Duodenal mucosa (tissue), 2 donors: ENCODE data around the gene TLE1.
A peak's percentile ranks its signal among the peaks of the same experiment; 100 is the strongest.
"Not testable (repeated sequence)": the region's sequence is repeated elsewhere in the genome, so short reads cannot be mapped to it uniquely, and the experiment has no call there.

Source experiments
- H3K27ac ChIP-seq: one replicate; pipeline ENCODE4 v1.7.0; 2013; ENCODE audit warnings: low read depth, low read length
- H3K27me3 ChIP-seq, 2 donors: one replicate each; pipeline ENCODE4 v1.7.0; 2013; ENCODE audit warnings: low read length in 2 of 2, control low read depth in 1 of 2; ENCODE audit not compliant: insufficient read depth in 2 of 2, control insufficient read depth in 1 of 2
- H3K36me3 ChIP-seq, 2 donors: one replicate each; pipeline ENCODE4 v1.7.0; 2013; ENCODE audit warnings: low read length in 2 of 2, control low read depth in 1 of 2; ENCODE audit not compliant: insufficient read depth in 2 of 2, control insufficient read depth in 1 of 2
- H3K4me1 ChIP-seq, 2 donors: one replicate each; pipeline ENCODE4 v1.7.0; 2013; ENCODE audit warnings: low read length in 2 of 2, control low read depth in 1 of 2; ENCODE audit not compliant: insufficient read depth in 2 of 2, control insufficient read depth in 1 of 2
- H3K4me3 ChIP-seq, 2 donors: one replicate each; pipeline ENCODE4 v1.7.0; 2013; ENCODE audit warnings: low read length in 2 of 2, low read depth in 1 of 2
- H3K9ac ChIP-seq, 2 donors: one replicate each; pipeline ENCODE4 v1.7.0; 2013; ENCODE audit warnings: low read length in 2 of 2, low read depth in 1 of 2
- H3K9me3 ChIP-seq, 2 donors: one replicate each; pipeline ENCODE4 v1.7.0; 2013; ENCODE audit warnings: low read length in 2 of 2, control low read depth in 1 of 2; ENCODE audit not compliant: control insufficient read depth in 1 of 2

TLE1 gene

GRCh38 chr9:81717061-81717746 is 27.9 kb upstream of the TLE1 start:
- no peaks in the 10 kb centered on the region for H3K9me3 ChIP-seq
- no peak overlapping the region for H3K4me3 ChIP-seq
- no peak overlapping the region for H3K9ac ChIP-seq
- peaks cover 0 to 10% of the 10 kb centered on the region in 2 donors for H3K4me1 ChIP-seq
- H3K36me3 ChIP-seq, result no peaks in the 10 kb centered on the region
- H3K27me3 ChIP-seq, result no peaks in the 10 kb centered on the region
- no peak overlapping the region for H3K27ac ChIP-seq

- Histone ChIP-seq H3K27me3 (no peaks in the 10 kb centered on the region), H3K9ac (no peak overlapping the region), H3K9me3 (no peaks in the 10 kb centered on the region), H3K4me3 (no peak overlapping the region), H3K27ac (no peak overlapping the region), H3K36me3 (no peaks in the 10 kb centered on the region), H3K4me1 (peaks cover 0 to 10% of the 10 kb centered on the region in 2 donors)
Observed at GRCh38 chr9:81716409-81716808, 27.1 kb upstream of the TLE1 start.

GRCh38 chr9:81705578-81705977 is 16.2 kb upstream of the TLE1 start:
- no peak overlapping the region for H3K27ac ChIP-seq
- no peak overlapping the region for H3K4me3 ChIP-seq
- H3K27me3 ChIP-seq, result no peaks in the 10 kb centered on the region
- H3K9ac ChIP-seq, result no peak overlapping the region
- H3K9me3 ChIP-seq, result no peaks in the 10 kb centered on the region
- no peaks in the 10 kb centered on the region for H3K4me1 ChIP-seq
- H3K36me3 ChIP-seq, result no peaks in the 10 kb centered on the region

GRCh38 chr9:81694541-81694940 is 5.2 kb upstream of the TLE1 start:
- Histone ChIP-seq H3K9me3 (no peaks in the 10 kb centered on the region), H3K9ac (no peak overlapping the region), H3K27ac (no peak overlapping the region), H3K36me3 (no peaks in the 10 kb centered on the region), H3K27me3 (peaks cover 2 to 4% of the 10 kb centered on the region in 2 donors), H3K4me3 (peak overlapping the region in 1 of 2 donors; percentile 8), H3K4me1 (peaks cover 0 to 5% of the 10 kb centered on the region in 2 donors)

- no peaks in the 10 kb centered on the region for H3K36me3 ChIP-seq
Observed at GRCh38 chr9:81693671-81694378, 4.5 kb upstream of the TLE1 start.

GRCh38 chr9:81690251-81690851 is 1.0 kb upstream of the TLE1 start:
- Histone ChIP-seq H3K27ac (no peak overlapping the region), H3K9ac (peak overlapping the region in 1 of 2 donors; percentile 11), H3K36me3 (no peaks in the 10 kb centered on the region)

More at GRCh38 chr9:81693671-81694378, 4.5 kb upstream of the TLE1 start:
- H3K27me3 ChIP-seq, result peaks cover 2 to 4% of the 10 kb centered on the region in 2 donors
- peaks cover 0 to 5% of the 10 kb centered on the region in 2 donors for H3K4me1 ChIP-seq
- H3K9me3 ChIP-seq, result no peaks in the 10 kb centered on the region
- H3K4me3 ChIP-seq, result no peak overlapping the region
- H3K27ac ChIP-seq, result no peak overlapping the region
- H3K9ac ChIP-seq, result no peak overlapping the region

GRCh38 chr9:81689093-81689342 is 329 bp downstream of the TLE1 start:
- H3K27me3 ChIP-seq, H3K36me3 ChIP-seq, H3K9me3 ChIP-seq: not testable (repeated sequence)
- Histone ChIP-seq H3K27ac (peak overlapping the region; percentile 64), H3K4me3 (peak overlapping the region; percentile 77 to 81), H3K9ac (peak overlapping the region; percentile 28 to 35), H3K4me1 (peaks cover 11 to 23% of the 10 kb centered on the region in 2 donors)

More at GRCh38 chr9:81690251-81690851, 1.0 kb upstream of the TLE1 start:
- peak overlapping the region; percentile 71 to 73 for H3K4me3 ChIP-seq
- H3K9me3 ChIP-seq, result no peaks in the 10 kb centered on the region
- peaks cover 11 to 20% of the 10 kb centered on the region in 2 donors for H3K4me1 ChIP-seq
- H3K27me3 ChIP-seq, result peaks cover 2 to 4% of the 10 kb centered on the region in 2 donors

GRCh38 chr9:81688262-81689092 is 870 bp downstream of the TLE1 start:
- not testable (repeated sequence) for H3K36me3 ChIP-seq, H3K9me3 ChIP-seq, H3K27me3 ChIP-seq
- peak overlapping the region; percentile 77 to 81 for H3K4me3 ChIP-seq
- H3K4me1 ChIP-seq, result peaks cover 11 to 23% of the 10 kb centered on the region in 2 donors
- peak overlapping the region; percentile 64 for H3K27ac ChIP-seq
- H3K9ac ChIP-seq, result peak overlapping the region; percentile 33 to 71

- H3K4me1 ChIP-seq, result peaks cover 11 to 31% of the 10 kb centered on the region in 2 donors
- H3K4me3 ChIP-seq, result peak overlapping the region; percentile 77 to 81
- H3K9ac ChIP-seq, result peak overlapping the region; percentile 33 to 71
- no peaks in the 10 kb centered on the region for H3K36me3 ChIP-seq
- peaks cover 2 to 4% of the 10 kb centered on the region in 2 donors for H3K27me3 ChIP-seq
- peak overlapping the region; percentile 45 for H3K27ac ChIP-seq
- H3K9me3 ChIP-seq, result no peaks in the 10 kb centered on the region
Observed at GRCh38 chr9:81687521-81688261, 1.7 kb downstream of the TLE1 start.
